NCI-H2107 treated with DMSO at 0.1 percent for 48 hours (cell line): Measurements from ENCODE around the gene HORMAD1.
"Not testable (repeated sequence)": the region's sequence is repeated elsewhere in the genome, so short reads cannot be mapped to it uniquely, and the experiment has no call there.

ENCODE experiments used
- DNase-seq: peaks from one replicate; lab custom pipeline; 2025; ENCODE audit not compliant: unreplicated experiment; lab: John Stamatoyannopoulos, UW

The HORMAD1 gene, protein sequence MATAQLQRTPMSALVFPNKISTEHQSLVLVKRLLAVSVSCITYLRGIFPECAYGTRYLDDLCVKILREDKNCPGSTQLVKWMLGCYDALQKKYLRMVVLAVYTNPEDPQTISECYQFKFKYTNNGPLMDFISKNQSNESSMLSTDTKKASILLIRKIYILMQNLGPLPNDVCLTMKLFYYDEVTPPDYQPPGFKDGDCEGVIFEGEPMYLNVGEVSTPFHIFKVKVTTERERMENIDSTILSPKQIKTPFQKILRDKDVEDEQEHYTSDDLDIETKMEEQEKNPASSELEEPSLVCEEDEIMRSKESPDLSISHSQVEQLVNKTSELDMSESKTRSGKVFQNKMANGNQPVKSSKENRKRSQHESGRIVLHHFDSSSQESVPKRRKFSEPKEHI

DNA sequence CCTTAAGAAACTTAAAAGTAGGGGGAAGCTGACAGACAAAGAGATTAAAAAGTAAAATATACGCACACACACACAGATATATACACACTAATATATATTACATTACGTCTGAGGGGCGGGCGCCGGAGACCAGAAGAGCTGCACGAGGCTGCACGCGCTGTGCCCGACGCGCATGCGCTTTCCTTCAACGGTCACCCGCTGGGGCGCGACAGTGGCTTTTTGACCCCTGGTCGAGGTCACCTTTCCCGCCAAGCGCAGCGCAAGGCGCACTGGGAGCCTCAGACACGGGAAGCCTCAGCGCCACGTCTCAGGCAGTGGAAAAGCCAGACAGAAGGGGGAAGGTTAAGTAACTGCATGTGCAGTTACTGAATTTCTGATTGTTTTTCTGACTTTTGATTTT is at the start of gene HORMAD1:
TSS of gene HORMAD1 (minus strand) at position 193 of the 400 bp plus-strand sequence. CDS start 1,390 bp downstream, outside the sequence.
- no peak for DNase-seq

DNA sequence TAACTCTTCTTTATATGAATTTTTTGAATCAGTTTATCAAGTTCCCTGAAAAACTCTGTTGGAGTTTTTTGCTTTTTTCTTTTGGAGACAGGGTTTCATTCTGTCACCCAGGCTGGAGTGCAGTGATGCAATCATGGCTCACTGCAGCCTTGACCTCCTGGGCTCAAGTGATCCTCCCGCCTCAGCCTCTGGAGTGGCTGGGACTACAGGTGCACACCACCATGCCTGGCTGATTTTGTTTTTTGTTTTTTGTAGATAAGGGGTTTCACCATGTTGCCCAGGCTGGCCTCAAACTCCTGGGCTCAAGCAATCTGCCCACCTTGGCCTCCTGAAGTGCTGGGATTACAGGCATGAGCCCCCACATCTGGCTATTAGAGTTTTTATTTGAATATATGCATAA is 47.0 kb upstream of the HORMAD1 start:
- DNase-seq = not testable (repeated sequence)

DNA sequence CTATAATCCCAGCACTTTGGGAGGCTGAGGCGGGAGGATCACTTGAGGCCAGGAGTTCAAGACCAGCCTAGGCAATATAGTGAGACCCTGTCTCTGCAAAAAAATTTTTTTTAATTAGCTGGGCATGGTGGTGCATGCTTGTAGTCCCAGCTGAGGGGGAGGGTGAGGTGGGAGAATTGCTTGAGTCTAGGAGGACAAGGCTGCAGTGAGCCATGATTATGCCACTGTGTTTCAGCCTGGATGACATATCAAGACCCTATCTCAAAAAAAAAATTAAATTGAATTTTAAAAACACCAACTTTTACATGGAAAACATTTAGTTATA is 45.2 kb upstream of the HORMAD1 start:
- DNase-seq = not testable (repeated sequence)

DNA sequence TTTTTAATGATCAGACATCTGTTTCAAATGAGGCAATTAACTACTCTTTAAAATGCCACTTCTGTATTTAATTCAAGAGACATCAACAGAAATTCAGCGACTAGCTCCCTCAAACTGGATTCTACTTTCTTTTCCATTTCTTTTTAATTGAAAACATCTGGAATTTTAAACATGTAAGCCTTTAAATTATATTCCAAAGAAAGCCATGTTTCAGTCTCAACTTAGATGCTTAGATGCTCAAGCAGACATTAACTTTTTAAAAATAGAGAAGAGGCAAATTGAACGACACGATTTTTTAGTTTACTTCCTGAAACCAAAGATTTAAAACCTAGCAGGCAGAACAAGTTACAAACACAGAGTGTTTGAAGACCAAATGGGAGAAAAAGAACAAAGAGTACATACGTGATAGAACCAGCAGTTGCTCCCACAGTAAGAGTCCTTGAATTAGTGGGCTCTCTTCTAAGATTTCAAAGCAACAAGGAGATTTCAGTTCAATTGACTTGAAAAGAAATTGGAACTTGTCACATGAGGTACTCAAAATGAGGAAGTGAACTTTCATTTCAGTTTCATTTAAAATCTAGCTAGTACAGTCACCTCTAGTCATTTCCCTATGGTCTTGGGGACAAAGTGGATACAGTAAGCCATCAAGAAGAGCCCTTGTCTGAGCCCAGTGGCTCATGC is 44.7 kb upstream of the HORMAD1 start, which contains the start of gene CTSS:
TSS of gene CTSS (minus strand) at position 483 of the 681 bp plus-strand sequence. CDS start 1,015 bp downstream, outside the sequence.
- DNase-seq = peak; percentile 88

DNA sequence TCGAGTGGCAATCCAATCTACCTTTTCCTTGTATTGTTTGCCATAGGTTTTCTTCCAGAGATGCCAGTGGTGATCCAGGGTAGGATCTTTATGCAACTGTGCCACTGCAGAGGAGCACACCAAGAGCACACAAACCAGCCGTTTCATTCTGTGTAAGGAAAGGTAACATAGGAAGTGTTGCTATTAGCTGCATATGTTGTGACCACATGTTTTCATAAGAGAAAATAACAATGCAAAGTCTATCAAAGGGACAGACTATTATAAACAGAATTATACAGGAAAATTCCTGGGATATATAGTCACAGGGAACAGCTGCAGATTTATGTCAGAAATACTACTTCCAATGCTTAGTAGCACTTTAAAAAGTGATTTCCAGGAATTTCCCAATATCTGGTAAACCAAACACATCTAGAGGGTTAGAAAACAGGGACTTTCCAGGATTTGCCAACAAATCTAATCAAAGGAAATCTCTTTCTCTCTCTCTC is 44.0 kb upstream of the HORMAD1 start:
- DNase-seq = no peak

DNA sequence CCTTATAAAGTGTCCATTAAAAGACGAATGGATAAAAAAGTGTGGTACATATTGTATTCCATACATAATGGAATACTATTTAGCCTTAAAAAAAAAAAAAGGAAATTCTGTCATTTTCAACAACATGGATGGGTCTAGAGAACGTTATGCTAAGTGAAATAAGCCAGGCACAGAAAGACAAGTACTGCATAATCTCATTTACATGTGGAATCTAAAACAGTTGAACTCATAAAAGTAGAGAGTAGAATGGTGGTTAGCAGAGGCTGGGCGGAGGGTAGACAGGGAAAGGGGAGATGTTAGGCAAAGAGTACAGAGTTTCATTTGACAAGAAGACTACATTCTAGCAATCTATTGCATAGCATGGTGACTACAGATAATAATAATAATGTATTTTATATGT is 42.3 kb upstream of the HORMAD1 start:
- no peak for DNase-seq

DNA sequence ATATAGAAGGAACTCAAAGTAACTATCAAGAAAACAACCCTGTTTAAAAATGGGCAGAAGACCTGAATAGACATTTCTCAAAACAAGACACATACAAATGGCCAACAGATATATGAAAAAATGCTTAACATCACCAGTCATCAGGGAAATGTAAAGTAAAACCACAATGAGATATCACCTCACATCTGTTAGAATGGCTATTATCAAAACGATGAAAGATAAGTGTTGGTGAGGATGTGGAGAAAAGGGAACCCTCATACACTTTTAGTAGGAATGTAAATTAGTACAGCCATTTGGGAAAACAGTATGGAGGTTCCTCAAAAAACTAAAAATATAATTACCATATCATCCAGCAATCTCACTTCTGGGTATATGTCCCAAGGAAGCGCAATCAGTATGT is 41.9 kb upstream of the HORMAD1 start:
- DNase-seq = no peak

DNA sequence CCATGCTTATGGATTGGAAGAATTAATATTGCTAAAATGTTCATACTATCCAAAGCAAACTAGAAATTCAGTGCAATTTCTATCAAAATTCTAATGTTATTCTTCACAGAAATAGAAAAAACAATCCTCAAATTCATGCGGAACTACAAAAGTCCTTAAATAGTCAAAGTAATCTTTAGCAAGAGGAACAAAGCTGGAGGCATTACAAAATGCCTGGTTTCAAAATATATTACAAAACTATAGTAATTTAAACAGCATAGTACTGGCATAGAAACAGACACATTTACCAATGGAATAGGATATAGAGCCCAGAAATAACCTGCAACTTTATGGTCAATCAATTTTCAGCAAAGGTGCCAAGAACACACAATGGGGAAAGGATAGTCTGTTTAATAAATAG is 41.1 kb upstream of the HORMAD1 start:
- no peak for DNase-seq

DNA sequence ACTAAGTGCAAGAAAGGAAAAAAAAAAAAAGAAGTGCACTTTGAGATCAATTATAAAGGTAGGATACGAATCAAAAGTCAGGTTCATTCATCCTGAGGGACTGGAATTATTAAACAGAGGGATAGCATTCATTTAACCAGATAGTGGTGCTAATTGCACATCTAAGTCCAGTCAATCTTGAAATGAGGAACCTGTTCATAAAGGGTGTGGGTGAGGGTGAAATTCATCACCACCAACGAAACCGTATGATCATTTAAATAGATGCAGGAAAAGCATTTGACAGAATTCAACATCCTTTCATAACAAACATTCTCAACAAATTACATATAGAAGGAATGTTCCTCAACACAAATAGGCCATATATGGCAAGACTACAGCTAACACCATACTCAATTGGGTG is 39.3 kb upstream of the HORMAD1 start:
- no peak for DNase-seq

DNA sequence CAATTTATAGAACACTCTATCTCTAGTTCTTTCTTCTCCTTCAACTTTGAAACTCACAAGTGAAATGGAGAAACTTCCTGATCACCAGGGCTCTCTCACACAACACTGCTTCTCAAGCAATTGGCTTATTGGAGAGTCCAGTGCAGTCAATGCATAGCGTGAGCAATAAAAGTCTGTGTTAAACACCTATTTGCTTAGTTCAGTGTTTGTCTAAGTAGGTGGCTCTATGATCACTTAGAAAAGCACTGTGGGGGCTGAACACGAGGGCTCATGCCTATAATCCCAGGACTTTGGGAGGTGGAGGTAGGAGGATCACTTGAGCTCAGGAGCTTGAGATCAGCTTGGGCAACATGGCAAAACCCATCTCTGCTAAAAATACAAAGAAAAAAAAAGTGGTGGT is 32.7 kb upstream of the HORMAD1 start:
- DNase-seq = no peak

DNA sequence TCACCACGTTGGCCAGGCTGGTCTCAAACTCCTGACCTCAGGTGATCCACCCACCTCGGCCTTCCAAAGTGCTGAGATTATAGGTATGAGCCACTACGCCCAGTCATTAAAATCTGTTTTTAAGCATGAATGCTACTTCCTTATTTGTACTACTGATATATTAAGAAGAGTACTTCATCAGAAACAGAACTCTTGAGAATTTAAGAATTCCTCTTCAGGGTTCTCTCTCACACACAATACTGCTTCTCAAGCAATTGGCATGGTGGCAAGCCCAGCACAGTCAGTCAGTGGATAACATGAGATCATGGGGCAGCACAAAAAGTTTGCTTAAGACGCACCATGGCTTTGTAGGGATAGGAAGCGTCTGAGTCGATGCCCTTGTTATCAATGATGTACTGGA is 30.7 kb upstream of the HORMAD1 start:
- DNase-seq = no peak

DNA sequence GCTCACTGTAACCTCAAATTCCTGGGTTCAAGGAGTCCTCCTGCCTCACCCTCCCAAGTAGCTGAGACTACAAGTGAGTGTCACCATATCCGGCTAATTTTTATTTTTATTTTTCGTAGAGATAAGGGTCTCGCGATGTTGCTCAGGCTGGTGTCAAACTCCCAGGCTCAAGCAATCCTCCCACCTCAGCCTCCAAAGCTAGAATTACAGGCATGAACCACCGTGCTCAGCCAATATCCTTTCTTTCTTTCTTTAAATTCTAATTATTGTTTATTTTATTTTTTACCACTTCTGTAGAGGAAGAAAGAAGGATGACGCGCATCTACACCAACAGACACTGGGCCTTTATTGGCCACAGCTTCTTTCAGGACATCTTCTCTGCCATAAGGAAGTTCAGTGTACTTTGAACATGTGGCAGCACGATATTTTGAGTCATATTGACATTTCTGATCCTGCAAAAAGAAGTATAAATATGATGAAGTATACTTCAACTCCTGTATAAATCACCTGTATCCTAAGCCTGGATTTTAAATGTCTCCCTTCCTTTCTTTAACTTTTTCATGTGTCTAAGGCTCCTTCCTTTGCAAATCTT is 29.1 kb upstream of the HORMAD1 start:
- no peak for DNase-seq

DNA sequence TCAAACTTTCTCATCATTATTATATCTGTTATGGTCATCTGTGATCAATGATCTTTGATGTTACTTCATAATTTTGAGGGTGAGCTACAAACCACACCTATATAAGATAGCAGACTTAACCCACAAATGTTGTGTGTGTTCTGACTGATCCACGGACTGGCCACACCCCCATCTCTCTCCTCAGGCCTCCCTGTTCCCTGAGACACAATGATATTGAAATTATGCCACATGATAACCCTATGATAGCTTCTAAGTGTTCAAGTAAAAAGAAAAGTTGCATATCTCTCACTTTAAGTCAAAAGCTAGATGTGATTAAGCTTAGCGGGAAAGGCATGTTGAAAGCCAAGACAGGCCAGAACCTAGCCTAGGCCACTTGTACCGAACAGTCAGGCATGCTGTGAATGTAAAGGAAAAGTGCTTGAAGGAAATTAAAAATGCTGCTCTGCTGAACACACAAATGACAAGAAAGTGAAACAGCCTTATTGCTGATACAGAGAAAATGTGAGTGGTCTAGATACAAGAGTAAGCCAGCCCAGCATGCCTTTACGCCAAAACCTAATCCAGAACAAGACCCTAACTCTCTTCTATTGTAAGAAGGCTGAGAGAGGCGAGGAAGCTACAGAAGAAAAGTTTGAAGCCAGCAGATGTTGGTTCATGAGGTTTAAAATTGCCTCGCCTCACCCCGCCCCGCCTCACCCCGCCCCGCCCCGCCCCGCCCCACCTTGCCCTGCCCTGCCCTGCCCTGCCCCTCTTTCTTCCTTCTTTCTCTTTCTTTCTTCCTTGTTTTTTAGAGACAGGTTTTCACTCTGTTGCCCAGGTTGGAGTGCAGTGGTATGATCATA is 28.4 kb upstream of the HORMAD1 start:
- DNase-seq = no peak

DNA sequence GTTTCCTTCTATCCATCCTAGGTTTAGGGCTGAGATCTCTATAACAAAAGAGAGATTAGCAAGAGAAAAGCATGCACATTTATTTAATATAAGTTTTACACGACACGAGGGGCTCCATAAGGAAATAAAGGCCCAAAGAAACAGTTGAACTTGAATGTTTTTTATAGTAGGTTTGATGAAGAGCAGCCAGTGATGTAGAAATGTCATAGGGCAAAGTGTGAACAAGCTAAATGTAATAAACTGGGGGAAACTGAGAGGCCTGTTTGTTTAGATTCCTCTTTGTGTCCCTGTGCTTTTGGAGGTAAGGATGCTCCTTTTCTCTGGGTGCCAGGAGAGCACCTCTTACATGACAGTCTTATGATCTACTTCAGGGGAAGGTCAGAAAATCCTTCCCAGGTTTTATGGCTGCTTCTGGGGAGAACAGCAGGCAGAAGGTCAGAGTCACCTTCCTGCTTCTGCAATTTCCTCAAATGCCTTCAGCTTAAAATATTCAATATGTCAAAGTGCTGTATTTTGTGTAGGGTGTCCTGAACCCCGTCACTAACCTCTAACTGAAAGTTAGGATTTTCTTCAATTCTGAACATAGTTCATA is 9.5 kb upstream of the HORMAD1 start:
- DNase-seq = no peak

DNA sequence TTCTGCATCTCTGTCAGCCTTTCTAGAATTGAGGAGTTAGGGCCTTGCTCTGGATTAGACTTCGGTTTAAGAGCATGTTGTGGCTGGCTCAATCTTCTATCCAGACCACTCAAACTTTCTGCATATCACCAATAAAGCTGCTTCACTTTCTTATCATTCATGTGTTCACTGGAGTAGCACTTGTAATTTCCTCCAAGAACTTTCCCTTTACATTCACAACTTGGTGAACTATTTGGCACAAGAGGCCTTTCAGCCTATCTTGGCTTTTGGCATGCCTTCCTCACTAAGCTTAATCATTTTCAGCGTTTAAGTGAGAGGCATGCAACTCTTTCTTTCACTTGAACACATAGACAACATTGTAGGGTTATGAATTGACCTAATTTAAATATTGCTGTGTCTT is 3.6 kb upstream of the HORMAD1 start:
- DNase-seq = no peak

DNA sequence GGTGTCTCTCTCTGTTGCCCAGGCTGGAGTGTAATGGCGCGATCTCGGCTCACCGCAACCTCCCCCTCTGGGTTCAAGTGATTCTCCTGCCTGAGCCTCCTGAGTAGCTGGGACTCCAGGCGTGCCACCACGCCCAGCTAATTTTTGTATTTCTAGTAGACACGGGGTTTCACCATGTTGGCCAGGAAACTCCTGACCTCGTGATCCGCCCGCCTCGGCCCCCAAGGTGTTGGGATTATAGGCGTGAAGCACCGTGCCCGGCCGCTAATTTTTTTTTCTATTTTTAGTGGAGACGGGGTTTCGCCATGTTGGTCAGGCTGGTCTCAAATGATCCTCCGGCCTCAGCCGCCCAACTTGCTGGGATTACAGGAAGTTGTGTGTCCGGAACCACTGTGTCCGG is 597 bp downstream of the HORMAD1 start:
- no peak for DNase-seq

DNA sequence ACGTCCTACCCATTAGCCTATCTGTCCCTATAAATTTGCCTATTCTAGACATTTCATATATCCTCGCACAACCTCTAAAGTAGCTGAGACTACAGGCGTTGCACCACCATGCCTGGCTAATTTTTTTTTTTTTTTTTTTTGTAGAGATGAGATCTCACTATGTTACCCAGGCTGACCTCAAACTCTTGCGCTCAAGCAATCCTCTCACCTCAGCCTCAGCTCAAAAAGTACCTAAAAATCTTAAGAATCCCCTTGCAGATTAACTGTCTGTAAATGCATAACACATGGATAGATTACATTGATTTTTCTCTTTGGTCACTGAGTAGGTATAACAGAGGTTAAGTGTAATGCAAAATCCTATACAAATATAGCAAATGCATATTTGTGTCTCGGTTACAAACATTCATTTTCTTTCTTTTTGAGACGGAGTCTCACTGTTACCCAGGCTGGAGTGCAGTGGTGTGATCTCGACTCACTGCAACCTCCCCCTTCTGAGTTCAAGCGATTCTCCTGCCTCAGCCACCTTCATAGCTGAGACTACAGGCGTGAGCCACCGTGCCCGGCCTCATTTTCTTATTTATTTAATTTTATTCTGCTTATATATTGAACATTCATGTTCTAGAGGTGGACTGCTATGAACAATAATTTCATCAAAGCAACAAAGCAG is 2.3 kb downstream of the HORMAD1 start:
- no peak for DNase-seq

DNA sequence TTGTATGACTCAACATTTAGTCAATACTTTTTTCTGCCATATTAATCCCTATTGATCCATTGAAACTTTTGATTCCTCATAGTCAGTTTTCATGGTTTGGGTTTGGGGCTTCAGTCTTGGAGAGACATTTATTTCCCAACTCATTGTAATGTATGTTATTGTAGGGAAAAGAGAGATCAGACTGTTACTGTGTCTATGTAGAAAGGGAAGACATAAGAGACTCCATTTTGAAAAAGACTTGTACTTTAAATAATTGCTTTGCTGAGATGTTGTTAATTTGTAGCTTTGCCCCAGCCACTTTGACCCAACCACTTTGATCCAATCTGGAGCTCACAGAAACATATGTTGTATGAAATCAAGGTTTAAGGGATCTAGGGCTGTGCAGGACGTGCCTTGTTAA is 11.7 kb downstream of the HORMAD1 start:
- DNase-seq = not testable (repeated sequence)

DNA sequence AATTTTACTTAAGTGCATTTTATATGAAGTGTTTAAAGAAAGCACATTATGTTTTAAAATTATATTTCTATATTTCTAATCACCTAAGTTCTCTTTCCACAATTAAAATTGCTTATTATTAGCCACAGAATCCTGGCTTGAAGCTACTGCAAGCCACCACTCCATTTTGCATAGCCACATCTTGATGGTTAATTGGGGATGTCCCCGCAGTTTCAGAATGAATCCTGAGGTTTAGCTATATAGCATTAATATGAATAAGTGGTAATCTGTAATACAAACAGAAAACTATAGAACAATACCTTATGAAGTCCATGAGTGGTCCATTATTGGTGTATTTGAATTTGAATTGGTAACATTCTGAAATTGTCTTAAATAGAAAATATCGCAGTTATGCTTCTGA is 12.1 kb downstream of the HORMAD1 start:
- no peak for DNase-seq

DNA sequence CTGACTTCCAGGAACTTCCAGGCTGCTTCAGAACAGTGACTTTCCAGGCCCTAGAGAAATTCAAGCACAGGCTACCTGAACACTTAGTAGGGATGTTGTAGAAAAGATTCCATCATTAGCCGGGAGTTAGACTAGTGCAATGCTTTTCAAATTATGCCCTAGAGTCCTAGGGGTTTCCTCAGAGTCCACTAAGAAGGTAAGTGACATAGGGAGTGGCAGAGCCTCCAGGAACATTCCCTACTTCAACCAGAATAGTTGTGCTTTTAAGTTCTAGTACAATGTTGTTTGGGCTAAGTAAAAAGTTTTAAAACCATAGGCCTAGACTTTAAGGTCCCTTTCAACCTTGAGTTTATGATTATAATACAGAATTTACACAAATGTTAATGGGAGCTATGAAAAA is 14.6 kb downstream of the HORMAD1 start:
- DNase-seq = no peak
